ENCODE data around the gene ZNF300.
A peak's percentile ranks its signal among the peaks of the same experiment; 100 is the strongest.
"Not testable (repeated sequence)": the region's sequence is repeated elsewhere in the genome, so short reads cannot be mapped to it uniquely, and the experiment has no call there.

The ZNF300 gene

GRCh38 chr5:150904479-150905311 is at the start of gene ZNF300:
ZNF300 (minus strand) TSS chr5:150904980; CDS start chr5:150903155, 1,825 bp downstream.
- DNase-seq (ENCODE audit: low read depth, low spot score): peak; percentile 97

- no peak for DNase-seq (ENCODE audit: low read depth, low spot score)
Observed at GRCh38 chr5:150948539-150948938, 43.8 kb upstream of the ZNF300 start.

- DNase-seq (ENCODE audit: low read depth, low spot score): no peak
Observed at GRCh38 chr5:150946351-150946905, 41.6 kb upstream of the ZNF300 start.

GRCh38 chr5:150945947-150946346 is 41.2 kb upstream of the ZNF300 start:
- no peak for DNase-seq (ENCODE audit: low read depth, low spot score)

GRCh38 chr5:150945486-150945885 is 40.7 kb upstream of the ZNF300 start:
- no peak for DNase-seq (ENCODE audit: low read depth, low spot score)

GRCh38 chr5:150931368-150931965 is 26.7 kb upstream of the ZNF300 start:
- DNase-seq (ENCODE audit: low read depth, low spot score): no peak

GRCh38 chr5:150918613-150919012 is 13.8 kb upstream of the ZNF300 start:
- DNase-seq (ENCODE audit: low read depth, low spot score): no peak

GRCh38 chr5:150912312-150912814 is 7.6 kb upstream of the ZNF300 start:
- no peak for DNase-seq (ENCODE audit: low read depth, low spot score)

GRCh38 chr5:150905312-150905683 is 518 bp upstream of the ZNF300 start:
- DNase-seq (ENCODE audit: low read depth, low spot score): no peak

- no peak for DNase-seq (ENCODE audit: low read depth, low spot score)
Observed at GRCh38 chr5:150901446-150901845, 3.3 kb downstream of the ZNF300 start.

- no peak for DNase-seq (ENCODE audit: low read depth, low spot score)
Observed at GRCh38 chr5:150895431-150896428, 9.1 kb downstream of the ZNF300 start.

GRCh38 chr5:150879358-150879757 is 25.4 kb downstream of the ZNF300 start:
- DNase-seq (ENCODE audit: low read depth, low spot score): no peak

- DNase-seq (ENCODE audit: low read depth, low spot score): no peak
Observed at GRCh38 chr5:150862070-150862469, 42.7 kb downstream of the ZNF300 start.

- DNase-seq (ENCODE audit: low read depth, low spot score): no peak
Observed at GRCh38 chr5:150860246-150860821, 44.4 kb downstream of the ZNF300 start.

GRCh38 chr5:150856700-150857099 is 48.1 kb downstream of the ZNF300 start:
- DNase-seq (ENCODE audit: low read depth, low spot score): not testable (repeated sequence)

GRCh38 chr5:150853561-150853960 is 51.2 kb downstream of the ZNF300 start:
- no peak for DNase-seq (ENCODE audit: low read depth, low spot score)

- DNase-seq (ENCODE audit: low read depth, low spot score): no peak
Observed at GRCh38 chr5:150851039-150851438, 53.7 kb downstream of the ZNF300 start.

GRCh38 chr5:150848271-150848670 is 56.5 kb downstream of the ZNF300 start:
- DNase-seq (ENCODE audit: low read depth, low spot score): no peak

- no peak for DNase-seq (ENCODE audit: low read depth, low spot score)
Observed at GRCh38 chr5:150847334-150847695, 57.5 kb downstream of the ZNF300 start.

GRCh38 chr5:150846654-150847333 is 58.0 kb downstream of the ZNF300 start:
- DNase-seq (ENCODE audit: low read depth, low spot score): peak; percentile 65

GRCh38 chr5:150846308-150846653 is 58.5 kb downstream of the ZNF300 start, which contains the start of gene IRGM:
IRGM (plus strand) TSS chr5:150846521; CDS start chr5:150848124, 1,603 bp downstream.
- DNase-seq (ENCODE audit: low read depth, low spot score): not testable (repeated sequence)
